GM13977 (cell line): Measurements from ENCODE around the gene PDP2.

Source experiments
- DNase-seq: peaks from one replicate; pipeline ENCODE4 v3.0.0; 2012; ENCODE audit warnings: low spot score
- in situ Hi-C: fragments of 300-500 bp; cut with MboI; formaldehyde crosslinking; loops from one replicate; pipeline ENCODE4 v1.12.0; 2022; ENCODE audit warnings: low sequenced_read_pairs, low pct_unique_long_range_greater_than_20kb, mixed read lengths, inconsistent platforms; ENCODE audit not compliant: unreplicated experiment
- TF ChIP-seq, protein P1 (sequence below): IDR thresholded peaks from 2 replicates; pipeline ENCODE4 v1.5.1; 2012; ENCODE audit warnings: mild to moderate bottlenecking, control low read depth; ENCODE audit not compliant: insufficient read depth; ENCODE audit errors: extremely low read depth, missing control alignments

The PDP2 gene

DNA sequence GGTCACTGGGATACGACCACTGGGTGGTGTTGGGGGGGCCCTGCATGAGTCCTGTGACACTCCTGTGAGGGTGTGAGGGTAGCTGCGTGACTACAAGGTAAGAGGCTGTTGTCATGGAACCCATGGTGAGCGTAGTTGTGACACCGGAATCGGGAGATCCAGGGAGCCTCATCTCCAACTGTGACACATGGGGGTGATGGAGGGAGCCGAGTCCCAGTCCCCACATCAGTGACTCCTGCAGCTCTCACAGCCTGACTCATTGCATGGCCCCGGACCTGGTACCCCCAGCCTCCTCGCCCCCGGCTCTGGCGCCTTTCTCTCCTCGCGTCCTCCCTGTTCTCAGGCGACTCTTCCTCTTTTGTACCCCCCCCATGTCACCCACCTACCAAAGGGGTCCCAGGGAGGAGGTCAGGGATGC, 24.1 kb downstream of the PDP2 start:
- TF ChIP-seq, protein P1, sequence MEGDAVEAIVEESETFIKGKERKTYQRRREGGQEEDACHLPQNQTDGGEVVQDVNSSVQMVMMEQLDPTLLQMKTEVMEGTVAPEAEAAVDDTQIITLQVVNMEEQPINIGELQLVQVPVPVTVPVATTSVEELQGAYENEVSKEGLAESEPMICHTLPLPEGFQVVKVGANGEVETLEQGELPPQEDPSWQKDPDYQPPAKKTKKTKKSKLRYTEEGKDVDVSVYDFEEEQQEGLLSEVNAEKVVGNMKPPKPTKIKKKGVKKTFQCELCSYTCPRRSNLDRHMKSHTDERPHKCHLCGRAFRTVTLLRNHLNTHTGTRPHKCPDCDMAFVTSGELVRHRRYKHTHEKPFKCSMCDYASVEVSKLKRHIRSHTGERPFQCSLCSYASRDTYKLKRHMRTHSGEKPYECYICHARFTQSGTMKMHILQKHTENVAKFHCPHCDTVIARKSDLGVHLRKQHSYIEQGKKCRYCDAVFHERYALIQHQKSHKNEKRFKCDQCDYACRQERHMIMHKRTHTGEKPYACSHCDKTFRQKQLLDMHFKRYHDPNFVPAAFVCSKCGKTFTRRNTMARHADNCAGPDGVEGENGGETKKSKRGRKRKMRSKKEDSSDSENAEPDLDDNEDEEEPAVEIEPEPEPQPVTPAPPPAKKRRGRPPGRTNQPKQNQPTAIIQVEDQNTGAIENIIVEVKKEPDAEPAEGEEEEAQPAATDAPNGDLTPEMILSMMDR, result no peak
- in situ Hi-C loops, result no loop called here
- no peak for DNase-seq

DNA sequence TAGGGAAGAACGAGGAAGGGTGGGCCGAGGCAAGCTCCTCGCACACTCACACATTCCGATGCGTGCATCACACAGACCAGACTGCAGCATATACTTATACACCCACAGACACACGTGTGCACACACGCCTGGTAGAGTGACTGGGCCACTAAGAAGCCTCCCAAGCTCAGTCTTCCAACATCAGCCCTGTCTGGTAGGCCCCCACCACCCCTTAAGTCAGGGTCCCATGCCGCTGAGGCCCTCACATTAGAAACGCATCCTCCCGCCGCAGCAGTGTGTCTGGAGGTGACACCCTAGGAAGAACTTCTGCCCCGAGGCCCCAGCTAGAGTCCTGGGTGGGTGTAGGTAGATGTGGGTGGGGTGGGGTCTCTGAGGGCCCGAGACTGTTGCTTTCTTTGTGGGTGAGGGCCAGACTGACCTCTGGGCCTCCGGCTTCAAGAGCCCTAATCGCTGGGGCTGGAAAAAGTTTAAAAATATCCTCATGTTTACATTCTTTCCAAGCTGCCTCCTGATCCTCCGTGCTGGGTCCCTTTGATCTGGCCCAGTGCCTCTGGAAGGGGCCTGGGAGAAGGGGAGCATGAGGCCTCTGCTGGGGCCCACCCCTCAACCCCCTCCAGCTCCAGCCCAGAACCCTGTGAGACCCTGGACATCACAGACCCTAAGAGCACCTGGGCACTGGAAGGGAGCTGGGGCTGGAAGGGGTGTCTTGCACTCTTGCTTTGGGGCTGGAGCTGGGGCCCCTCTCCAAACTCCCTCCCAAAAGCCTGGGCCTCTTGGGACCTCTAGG, 24.7 kb downstream of the PDP2 start:
- in situ Hi-C loops, result no loop called here
- TF ChIP-seq, protein P1, result no peak
- DNase-seq, result no peak

DNA sequence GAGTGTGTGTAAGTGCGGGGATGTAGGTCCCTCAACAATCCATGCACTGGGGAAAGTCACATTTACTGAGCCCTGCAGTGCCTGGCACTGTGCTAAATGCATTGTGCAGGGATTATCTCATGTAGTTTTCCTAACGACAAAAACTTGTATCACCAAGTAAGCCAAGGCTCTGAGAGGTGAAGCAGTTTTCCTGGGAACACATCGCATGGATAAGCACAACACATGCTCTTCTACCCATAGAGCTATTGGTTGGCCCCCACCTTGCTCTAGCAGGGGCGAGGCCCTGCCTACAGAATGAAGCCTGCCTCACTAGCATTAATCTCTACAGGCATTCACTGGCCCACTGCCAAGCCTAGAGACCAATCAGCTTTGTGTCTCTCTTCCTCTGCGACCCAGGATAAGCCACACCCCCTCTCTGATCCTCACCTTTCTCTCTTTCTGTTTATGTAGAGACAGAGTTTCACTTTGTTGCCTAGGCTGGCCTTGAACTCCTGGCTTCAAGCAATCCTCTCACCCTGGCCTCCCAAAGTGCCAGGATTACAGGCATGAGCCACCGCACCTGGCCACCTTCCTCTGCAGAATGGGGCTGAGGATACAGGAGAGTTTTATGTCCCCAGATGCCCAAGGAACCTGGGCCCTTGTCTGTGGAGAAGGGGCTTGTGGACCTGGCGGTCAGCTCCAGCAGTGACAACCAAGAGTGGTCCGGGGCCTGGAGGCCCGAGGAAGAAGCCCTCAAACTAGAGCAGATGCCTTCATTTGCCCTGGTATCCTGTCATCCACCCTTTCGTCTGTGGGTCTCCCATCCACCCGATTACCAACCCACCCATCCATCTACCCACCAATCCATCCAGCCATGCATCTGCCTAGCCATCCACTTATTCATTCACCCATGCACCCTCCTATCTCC, 25.6 kb downstream of the PDP2 start:
- in situ Hi-C loops, result no loop called here
- no peak for DNase-seq
- TF ChIP-seq, protein P1, result no peak

DNA sequence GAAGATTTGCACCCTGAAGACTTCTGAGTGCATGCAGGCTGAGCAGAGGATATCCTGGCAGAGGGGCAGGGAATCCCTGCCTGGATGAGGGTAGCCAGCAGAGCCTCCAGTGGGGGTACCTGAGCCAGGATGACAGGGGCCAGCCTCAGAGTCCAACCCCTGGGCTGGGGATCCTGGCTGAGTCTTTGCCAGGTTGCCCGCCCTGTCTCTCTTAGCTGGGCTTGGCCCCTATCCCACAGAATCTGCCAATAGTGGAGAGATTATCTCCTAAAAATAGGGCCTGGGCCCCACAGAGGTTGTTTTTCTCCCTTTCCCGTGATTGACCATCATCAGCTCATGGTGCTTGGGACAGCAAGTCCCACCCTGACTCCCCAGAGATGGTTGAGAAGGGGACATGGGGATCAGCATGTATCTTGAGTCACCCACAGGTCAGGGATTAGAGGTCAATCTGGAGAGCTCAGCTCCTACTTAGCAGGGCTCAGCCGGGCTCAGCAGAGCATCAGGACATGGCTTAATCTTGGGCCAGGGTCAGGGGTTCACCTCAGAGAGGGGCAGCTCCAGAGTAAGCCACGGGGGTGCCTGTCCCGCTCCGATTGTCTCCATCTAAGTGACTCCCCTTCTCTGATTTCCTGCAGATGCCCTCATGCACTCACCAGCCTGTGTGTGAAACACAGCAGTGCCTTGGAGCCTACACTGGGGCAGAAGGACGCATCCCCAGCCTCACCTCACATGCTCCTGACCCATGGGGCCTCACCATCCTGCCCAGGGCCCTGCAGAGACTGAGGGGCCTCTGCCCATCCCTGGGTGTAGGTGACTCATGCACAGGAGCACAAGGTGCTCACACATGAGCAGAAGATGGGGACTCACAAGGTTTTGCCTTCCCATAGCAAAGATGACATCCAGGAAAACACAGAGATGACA, 26.9 kb downstream of the PDP2 start:
- in situ Hi-C loops, result no loop called here
- TF ChIP-seq, protein P1, result no peak
- DNase-seq, result no peak

DNA sequence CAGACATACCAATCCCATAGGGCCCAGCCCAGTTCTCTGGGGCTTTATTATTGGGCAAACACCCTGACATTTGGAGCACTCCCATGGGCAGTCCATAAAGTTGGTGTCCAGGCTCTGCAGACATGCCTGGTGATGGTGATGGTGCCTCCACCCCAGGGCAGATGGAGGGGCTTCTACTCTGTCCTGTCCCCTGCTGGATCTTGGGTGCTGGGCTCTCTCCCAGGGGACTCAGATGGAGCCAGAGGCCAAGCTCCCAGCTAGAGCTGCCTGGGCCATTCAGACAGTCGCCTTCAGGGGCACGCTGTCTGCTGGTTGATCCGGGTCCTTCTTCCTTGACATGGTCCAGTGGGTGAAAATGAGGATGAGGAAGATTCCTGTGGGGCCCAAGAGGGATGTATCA, 27.8 kb downstream of the PDP2 start:
- TF ChIP-seq, protein P1, result no peak
- no peak for DNase-seq
- in situ Hi-C loops, result no loop called here
